ENCODE data around the gene TDRD1. TPM values are rescaled to one million over a fixed set of nuclear protein-coding genes. Genes with fewer than 3 reads are reported as not detected.

Gene TDRD1
- total RNA-seq, 2 donors from 2014 or later = 0.41 TPM; not detected in 1

DNA sequence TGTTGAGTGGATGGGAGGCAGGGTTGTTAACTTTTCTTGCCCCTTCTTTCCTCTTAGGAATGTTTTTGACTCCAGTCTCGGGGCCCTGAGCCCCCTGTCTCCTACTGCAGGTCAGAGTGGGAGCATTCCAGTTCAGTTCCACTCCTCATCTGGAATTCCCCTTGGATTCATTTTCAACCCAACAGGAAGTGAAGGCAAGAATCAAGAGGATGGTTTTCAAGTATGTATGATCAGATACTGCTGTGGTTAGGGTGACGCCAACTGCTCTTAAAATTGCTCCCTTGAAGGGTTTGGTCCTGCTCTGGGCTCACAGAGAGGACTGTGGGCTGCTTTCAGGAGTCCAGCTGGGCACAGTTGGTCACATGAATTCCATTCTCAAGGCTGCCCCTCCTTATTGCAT is 81.9 kb downstream of the TDRD1 start:
- H3K27me3 ChIP-seq (replicated peaks; ENCODE audit: insufficient read depth) = no peaks in the 10 kb centered on the region
- no peak overlapping the region for H3K27ac ChIP-seq

DNA sequence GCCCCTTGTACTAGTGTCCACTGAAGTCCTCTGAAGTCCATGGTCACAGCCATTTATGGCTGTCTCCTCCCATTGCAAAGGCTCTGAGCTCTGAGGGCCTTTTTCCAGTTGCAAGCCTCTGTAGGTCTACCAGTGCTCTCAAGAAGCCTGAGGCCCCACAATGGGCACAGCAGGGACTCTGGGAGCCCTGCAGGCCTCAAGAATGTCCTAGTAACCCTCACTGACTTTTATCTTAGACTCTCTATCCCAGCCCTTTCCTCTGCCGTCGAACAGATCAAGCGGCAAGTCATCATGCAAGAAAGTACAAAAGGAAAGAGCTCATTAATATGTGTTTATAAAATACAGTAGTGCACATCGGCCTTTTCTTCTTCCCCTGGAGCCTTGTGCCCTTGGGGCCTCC is 83.3 kb downstream of the TDRD1 start:
- ATAC-seq (ENCODE audit: insufficient number of reproducible peaks, low FRiP score, low read depth) (no peak), DNase-seq (ENCODE audit: low spot score) (no peak)
- Histone ChIP-seq H3K4me3 (no peak overlapping the region), H3K9me3 (no peaks in the 10 kb centered on the region), H3K36me3 (no peaks in the 10 kb centered on the region), H3K4me1 (ENCODE audit: control insufficient read depth in 1 of 2, low read depth in 2 of 2) (peaks cover 0 to 9% of the 10 kb centered on the region in 2 donors), H3K27ac (no peak overlapping the region), H3K27me3 (replicated peaks; ENCODE audit: insufficient read depth) (no peaks in the 10 kb centered on the region)
- no peak for TF ChIP-seq CTCF (IDR thresholded peaks at IDR 0.05)

More for the DNA sequence above, 81.9 kb downstream of the TDRD1 start:
- DNase-seq (ENCODE audit: low spot score) (no peak), ATAC-seq (ENCODE audit: insufficient number of reproducible peaks, low FRiP score, low read depth) (no peak)
- H3K9me3 ChIP-seq = no peaks in the 10 kb centered on the region
- no peak for TF ChIP-seq CTCF (IDR thresholded peaks at IDR 0.05)
- no peak overlapping the region for H3K4me3 ChIP-seq
- H3K4me1 ChIP-seq (ENCODE audit: control insufficient read depth in 1 of 2, low read depth in 2 of 2) = peaks cover 0 to 9% of the 10 kb centered on the region in 2 donors
- no peaks in the 10 kb centered on the region for H3K36me3 ChIP-seq

- no peaks in the 10 kb centered on the region for H3K27me3 ChIP-seq (replicated peaks; ENCODE audit: insufficient read depth)
- no peak for ATAC-seq (ENCODE audit: insufficient number of reproducible peaks, low FRiP score, low read depth)
- TF ChIP-seq CTCF (IDR thresholded peaks at IDR 0.05) = no peak
These were observed 86.4 kb downstream of the TDRD1 start for GRCh38 chr10:114265392-114266053.

DNA sequence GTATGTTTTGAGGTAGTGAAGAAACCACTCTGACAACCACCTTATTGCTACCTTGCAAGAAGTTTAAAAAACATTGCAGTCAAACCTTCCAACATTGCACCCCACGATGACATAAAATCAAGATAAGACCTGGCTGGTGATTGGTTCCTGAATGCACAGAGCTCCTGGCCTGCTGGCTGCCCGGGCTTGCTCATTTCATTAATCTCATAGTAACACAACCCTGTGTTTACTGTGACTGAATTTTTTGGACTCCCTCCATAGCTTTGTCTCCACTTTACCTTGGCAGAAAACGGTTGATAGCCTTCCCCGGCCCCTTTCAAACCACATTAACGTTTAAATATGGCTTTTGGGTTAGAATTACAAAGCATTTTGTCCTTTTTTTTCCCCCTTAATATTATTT is 87.4 kb downstream of the TDRD1 start:
- ATAC-seq (ENCODE audit: insufficient number of reproducible peaks, low FRiP score, low read depth) (no peak), DNase-seq (ENCODE audit: low spot score) (no peak)
- Histone ChIP-seq H3K4me1 (ENCODE audit: control insufficient read depth in 1 of 2, low read depth in 2 of 2) (peaks cover 0 to 7% of the 10 kb centered on the region in 2 donors), H3K27ac (no peak overlapping the region), H3K27me3 (replicated peaks; ENCODE audit: insufficient read depth) (no peaks in the 10 kb centered on the region), H3K9me3 (no peaks in the 10 kb centered on the region), H3K4me3 (no peak overlapping the region), H3K36me3 (no peaks in the 10 kb centered on the region)
- no peak for TF ChIP-seq CTCF (IDR thresholded peaks at IDR 0.05)

More at GRCh38 chr10:114265392-114266053, 86.4 kb downstream of the TDRD1 start:
- H3K27ac ChIP-seq = no peak overlapping the region
- no peak overlapping the region for H3K4me3 ChIP-seq
- DNase-seq (ENCODE audit: low spot score) = no peak
- H3K9me3 ChIP-seq = no peaks in the 10 kb centered on the region
- H3K36me3 ChIP-seq = no peaks in the 10 kb centered on the region
- H3K4me1 ChIP-seq (ENCODE audit: control insufficient read depth in 1 of 2, low read depth in 2 of 2) = no peaks in the 10 kb centered on the region

DNA sequence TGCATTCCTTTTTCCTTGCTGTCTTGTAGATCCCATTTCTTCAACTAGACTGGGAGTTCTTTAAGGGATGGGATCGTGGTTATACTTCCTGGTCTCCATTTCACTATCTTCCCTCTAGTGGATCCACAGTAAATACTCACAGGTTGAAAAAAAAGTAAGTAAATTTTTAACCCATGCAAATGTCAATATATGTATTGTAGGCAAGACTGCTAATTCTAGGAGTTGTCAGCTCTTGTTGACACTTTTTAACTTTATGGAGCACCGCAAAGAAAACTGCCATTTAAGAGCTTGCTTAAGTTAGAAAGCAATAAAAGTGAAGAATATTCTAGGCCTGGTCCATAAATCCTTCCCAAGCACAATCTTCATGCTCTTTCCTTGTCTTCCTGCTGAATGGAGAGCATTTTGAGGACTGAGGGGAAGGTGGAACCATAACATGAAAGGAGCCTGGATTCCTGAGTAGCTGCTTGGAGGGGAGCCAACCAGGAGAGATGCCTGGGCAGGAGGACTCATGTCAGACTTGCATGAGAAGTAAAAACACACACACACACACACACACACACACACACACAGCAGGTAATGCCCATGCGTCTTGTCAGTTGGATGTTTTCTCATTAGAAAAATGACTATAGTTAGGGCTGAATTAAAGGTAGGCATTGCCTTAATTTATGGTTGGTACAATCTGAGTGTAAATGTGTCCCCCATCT is 92.1 kb downstream of the TDRD1 start:
- TF ChIP-seq CTCF (IDR thresholded peaks at IDR 0.05) = no peak
- H3K4me3 ChIP-seq = no peak overlapping the region
- H3K36me3 ChIP-seq = no peaks in the 10 kb centered on the region
- ATAC-seq (ENCODE audit: insufficient number of reproducible peaks, low FRiP score, low read depth) (no peak), DNase-seq (ENCODE audit: low spot score) (no peak)
- H3K27me3 ChIP-seq (replicated peaks; ENCODE audit: insufficient read depth) = no peaks in the 10 kb centered on the region
- H3K4me1 ChIP-seq (ENCODE audit: control insufficient read depth in 1 of 2, low read depth in 2 of 2) = peaks cover 0 to 14% of the 10 kb centered on the region in 2 donors
- no peaks in the 10 kb centered on the region for H3K9me3 ChIP-seq
- no peak overlapping the region for H3K27ac ChIP-seq
